ENCODE measurements around the gene AMMECR1.
A peak's percentile ranks its signal among the peaks of the same experiment; 100 is the strongest.
"Not testable (repeated sequence)": the region's sequence is repeated elsewhere in the genome, so short reads cannot be mapped to it uniquely, and the experiment has no call there.

The AMMECR1 gene

GRCh38 chrX:110162867-110163266, 155.0 kb downstream of the AMMECR1 start:
- no peak for DNase-seq

- DNase-seq: no peak
Measured at GRCh38 chrX:110162131-110162530, 155.8 kb downstream of the AMMECR1 start.

GRCh38 chrX:110161361-110161686, 156.6 kb downstream of the AMMECR1 start:
- DNase-seq: no peak

- no peak for DNase-seq
Measured at GRCh38 chrX:110159865-110160264, 158.0 kb downstream of the AMMECR1 start.

- DNase-seq: no peak
Measured at GRCh38 chrX:110159235-110159634, 158.7 kb downstream of the AMMECR1 start.

GRCh38 chrX:110157444-110157843, 160.4 kb downstream of the AMMECR1 start:
- DNase-seq: no peak

- peak; percentile 3 for DNase-seq
Measured at GRCh38 chrX:110156167-110156754, 161.6 kb downstream of the AMMECR1 start.

GRCh38 chrX:110155759-110156158, 162.1 kb downstream of the AMMECR1 start:
- DNase-seq: no peak

GRCh38 chrX:110154328-110154727, 163.6 kb downstream of the AMMECR1 start:
- not testable (repeated sequence) for DNase-seq

- no peak for DNase-seq
Measured at GRCh38 chrX:110153896-110154295, 164.0 kb downstream of the AMMECR1 start.

GRCh38 chrX:110153244-110153643, 164.6 kb downstream of the AMMECR1 start:
- DNase-seq: no peak

- DNase-seq: peak; percentile 23
Measured at GRCh38 chrX:110146521-110146920, 171.4 kb downstream of the AMMECR1 start.

GRCh38 chrX:110145854-110146253, 172.0 kb downstream of the AMMECR1 start:
- peak; percentile 14 for DNase-seq

GRCh38 chrX:110145311-110145710, 172.6 kb downstream of the AMMECR1 start:
- DNase-seq: no peak
